ENCODE data around the gene CADM2.

CADM2 gene

GRCh38 chr3:84961521-84962255 is 2.9 kb downstream of the CADM2 start:
- Histone ChIP-seq H3K4me3 (ENCODE audit: low read depth in 1 of 5, low read length in 5 of 5) (peak overlapping the region in 4 of 5 donors; percentile 45 to 94 (median 88)), H3K9me3 (ENCODE audit: control insufficient read depth in 5 of 5, low read length in 5 of 5) (no peaks in the 10 kb centered on the region), H3K4me1 (ENCODE audit: control insufficient read depth in 5 of 5, insufficient read depth in 5 of 5, low read length in 5 of 5) (peaks cover 0 to 24% (median 17%) of the 10 kb centered on the region in 5 donors), H3K36me3 (ENCODE audit: control insufficient read depth in 5 of 5, insufficient read depth in 5 of 5, low read length in 5 of 5) (no peaks in the 10 kb centered on the region), H3K27me3 (ENCODE audit: control insufficient read depth in 5 of 5, insufficient read depth in 4 of 5, low read length in 5 of 5) (peaks cover 17 to 32% (median 27%) of the 10 kb centered on the region in 5 donors), H3K9ac (ENCODE audit: low read length in 5 of 5) (peak overlapping the region in 1 of 5 donors; percentile 54), H3K27ac (ENCODE audit: low read depth, low read length) (no peak overlapping the region)

- no peaks in the 10 kb centered on the region for H3K9me3 ChIP-seq (ENCODE audit: control insufficient read depth in 5 of 5, low read length in 5 of 5)
These were observed 3.6 kb downstream of the CADM2 start for GRCh38 chr3:84962415-84962814.

DNA sequence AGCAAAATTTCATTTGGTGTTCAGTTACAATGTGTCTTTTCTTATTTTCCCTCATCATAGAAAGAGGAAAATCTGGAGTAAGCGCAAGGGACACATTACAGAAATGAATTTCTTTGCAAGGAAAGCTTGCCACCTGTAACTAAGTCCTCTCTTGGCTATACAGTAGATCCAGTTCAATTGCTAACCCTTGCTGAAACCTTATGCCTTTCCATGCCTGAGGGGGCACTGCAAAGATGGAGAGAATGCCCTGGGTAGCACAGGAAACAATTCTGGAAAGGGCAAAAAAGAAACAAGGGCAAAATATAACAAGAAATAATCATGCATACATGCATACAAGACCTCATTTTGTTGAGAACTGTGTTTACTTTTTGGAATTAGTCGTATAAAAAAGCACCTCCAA is 4.3 kb downstream of the CADM2 start:
- H3K9me3 ChIP-seq (ENCODE audit: control insufficient read depth in 5 of 5, low read length in 5 of 5) = no peaks in the 10 kb centered on the region
- no peak overlapping the region for H3K9ac ChIP-seq (ENCODE audit: low read length in 5 of 5)
- peaks cover 0 to 24% (median 20%) of the 10 kb centered on the region in 5 donors for H3K4me1 ChIP-seq (ENCODE audit: control insufficient read depth in 5 of 5, insufficient read depth in 5 of 5, low read length in 5 of 5)
- no peak overlapping the region for H3K27ac ChIP-seq (ENCODE audit: low read depth, low read length)
- H3K4me3 ChIP-seq (ENCODE audit: low read depth in 1 of 5, low read length in 5 of 5) = no peak overlapping the region
- peaks cover 17 to 32% (median 27%) of the 10 kb centered on the region in 5 donors for H3K27me3 ChIP-seq (ENCODE audit: control insufficient read depth in 5 of 5, insufficient read depth in 4 of 5, low read length in 5 of 5)
- no peaks in the 10 kb centered on the region for H3K36me3 ChIP-seq (ENCODE audit: control insufficient read depth in 5 of 5, insufficient read depth in 5 of 5, low read length in 5 of 5)

More at GRCh38 chr3:84962415-84962814, 3.6 kb downstream of the CADM2 start:
- H3K9ac ChIP-seq (ENCODE audit: low read length in 5 of 5) = no peak overlapping the region
- peaks cover 0 to 24% (median 17%) of the 10 kb centered on the region in 5 donors for H3K4me1 ChIP-seq (ENCODE audit: control insufficient read depth in 5 of 5, insufficient read depth in 5 of 5, low read length in 5 of 5)
- peaks cover 17 to 32% (median 27%) of the 10 kb centered on the region in 5 donors for H3K27me3 ChIP-seq (ENCODE audit: control insufficient read depth in 5 of 5, insufficient read depth in 4 of 5, low read length in 5 of 5)
- H3K36me3 ChIP-seq (ENCODE audit: control insufficient read depth in 5 of 5, insufficient read depth in 5 of 5, low read length in 5 of 5) = no peaks in the 10 kb centered on the region
- H3K27ac ChIP-seq (ENCODE audit: low read depth, low read length) = no peak overlapping the region
- peak overlapping the region in 1 of 5 donors; percentile 84 for H3K4me3 ChIP-seq (ENCODE audit: low read depth in 1 of 5, low read length in 5 of 5)

- no peak overlapping the region for H3K4me3 ChIP-seq (ENCODE audit: low read depth in 1 of 5, low read length in 5 of 5)
- peaks cover 17 to 26% (median 21%) of the 10 kb centered on the region in 5 donors for H3K27me3 ChIP-seq (ENCODE audit: control insufficient read depth in 5 of 5, insufficient read depth in 4 of 5, low read length in 5 of 5)
- no peak overlapping the region for H3K27ac ChIP-seq (ENCODE audit: low read depth, low read length)
- no peaks in the 10 kb centered on the region for H3K9me3 ChIP-seq (ENCODE audit: control insufficient read depth in 5 of 5, low read length in 5 of 5)
- H3K9ac ChIP-seq (ENCODE audit: low read length in 5 of 5) = no peak overlapping the region
- H3K4me1 ChIP-seq (ENCODE audit: control insufficient read depth in 5 of 5, insufficient read depth in 5 of 5, low read length in 5 of 5) = peaks cover 0 to 9% (median 4%) of the 10 kb centered on the region in 5 donors
- no peaks in the 10 kb centered on the region for H3K36me3 ChIP-seq (ENCODE audit: control insufficient read depth in 5 of 5, insufficient read depth in 5 of 5, low read length in 5 of 5)
These were observed 6.4 kb downstream of the CADM2 start for GRCh38 chr3:84965141-84965540.

- Histone ChIP-seq H3K36me3 (ENCODE audit: control insufficient read depth in 5 of 5, insufficient read depth in 5 of 5, low read length in 5 of 5) (no peaks in the 10 kb centered on the region), H3K27ac (ENCODE audit: low read depth, low read length) (peak overlapping the region; percentile 8), H3K9ac (ENCODE audit: low read length in 5 of 5) (no peak overlapping the region), H3K27me3 (ENCODE audit: control insufficient read depth in 5 of 5, insufficient read depth in 4 of 5, low read length in 5 of 5) (peaks cover 0 to 4% (median 2%) of the 10 kb centered on the region in 5 donors), H3K4me3 (ENCODE audit: low read depth in 1 of 5, low read length in 5 of 5) (peak overlapping the region in 1 of 5 donors; percentile 3), H3K9me3 (ENCODE audit: control insufficient read depth in 5 of 5, low read length in 5 of 5) (no peaks in the 10 kb centered on the region), H3K4me1 (ENCODE audit: control insufficient read depth in 5 of 5, insufficient read depth in 5 of 5, low read length in 5 of 5) (peaks cover 0 to 7% (median 3%) of the 10 kb centered on the region in 5 donors)
These were observed 9.2 kb downstream of the CADM2 start for GRCh38 chr3:84967767-84968581.

DNA sequence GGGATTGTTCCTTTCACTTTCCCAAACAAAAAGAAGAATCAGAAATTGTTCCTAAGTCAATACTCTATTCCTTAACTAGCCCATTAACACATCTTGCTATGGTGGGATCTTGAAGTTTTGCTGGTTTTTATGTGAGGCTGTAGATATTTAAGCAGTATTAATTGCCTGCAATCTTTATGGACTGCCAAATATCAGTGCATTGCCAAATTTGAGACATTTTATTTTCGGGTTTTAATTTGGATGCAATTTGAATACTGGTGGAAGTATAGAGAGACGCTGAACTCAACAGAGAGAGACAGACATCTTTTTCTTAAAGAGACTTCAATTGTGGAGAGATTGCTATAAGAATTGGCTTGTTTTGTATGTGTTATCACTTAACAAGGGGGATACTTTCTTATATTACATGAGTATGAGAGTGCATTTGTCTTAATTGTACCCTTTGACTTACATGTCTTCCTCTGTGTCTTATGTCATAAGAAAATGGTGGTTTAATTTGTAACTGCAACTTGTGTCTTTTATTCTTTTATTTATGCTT is 10.0 kb downstream of the CADM2 start:
- Histone ChIP-seq H3K9ac (ENCODE audit: low read length in 5 of 5) (no peak overlapping the region), H3K4me3 (ENCODE audit: low read depth in 1 of 5, low read length in 5 of 5) (no peak overlapping the region)

GRCh38 chr3:84974347-84974746 is 15.6 kb downstream of the CADM2 start:
- Histone ChIP-seq H3K27ac (ENCODE audit: low read depth, low read length) (no peak overlapping the region), H3K27me3 (ENCODE audit: control insufficient read depth in 5 of 5, insufficient read depth in 4 of 5, low read length in 5 of 5) (no peaks in the 10 kb centered on the region), H3K36me3 (ENCODE audit: control insufficient read depth in 5 of 5, insufficient read depth in 5 of 5, low read length in 5 of 5) (no peaks in the 10 kb centered on the region)

More for the DNA sequence above, 10.0 kb downstream of the CADM2 start:
- Histone ChIP-seq H3K27me3 (ENCODE audit: control insufficient read depth in 5 of 5, insufficient read depth in 4 of 5, low read length in 5 of 5) (no peaks in the 10 kb centered on the region), H3K36me3 (ENCODE audit: control insufficient read depth in 5 of 5, insufficient read depth in 5 of 5, low read length in 5 of 5) (no peaks in the 10 kb centered on the region), H3K9me3 (ENCODE audit: control insufficient read depth in 5 of 5, low read length in 5 of 5) (no peaks in the 10 kb centered on the region), H3K27ac (ENCODE audit: low read depth, low read length) (peak overlapping the region; percentile 8), H3K4me1 (ENCODE audit: control insufficient read depth in 5 of 5, insufficient read depth in 5 of 5, low read length in 5 of 5) (peaks cover 0 to 7% (median 3%) of the 10 kb centered on the region in 5 donors)

DNA sequence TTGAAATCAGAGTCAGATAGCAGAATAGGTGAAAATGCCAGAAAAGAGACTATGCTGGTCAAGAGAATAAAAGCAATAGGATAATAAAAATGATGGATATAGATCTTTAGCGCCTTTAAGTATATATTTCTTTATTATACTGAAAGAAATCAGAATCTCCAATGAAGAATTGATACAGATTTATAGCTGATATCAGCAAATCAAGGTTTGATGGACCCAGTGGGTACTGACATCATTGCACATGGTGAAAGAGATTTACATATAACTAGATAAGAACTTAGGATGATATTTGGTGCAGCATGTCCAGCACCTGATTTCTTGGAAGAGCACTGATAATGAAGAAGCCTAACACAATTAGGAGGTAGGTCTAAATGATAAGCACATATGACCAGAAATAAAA is 18.2 kb downstream of the CADM2 start:
- Histone ChIP-seq H3K4me1 (ENCODE audit: control insufficient read depth in 5 of 5, insufficient read depth in 5 of 5, low read length in 5 of 5) (peaks cover 0 to 4% (median 0%) of the 10 kb centered on the region in 5 donors), H3K9ac (ENCODE audit: low read length in 5 of 5) (no peak overlapping the region), H3K27ac (ENCODE audit: low read depth, low read length) (no peak overlapping the region), H3K9me3 (ENCODE audit: control insufficient read depth in 5 of 5, low read length in 5 of 5) (no peaks in the 10 kb centered on the region), H3K4me3 (ENCODE audit: low read depth in 1 of 5, low read length in 5 of 5) (no peak overlapping the region), H3K36me3 (ENCODE audit: control insufficient read depth in 5 of 5, insufficient read depth in 5 of 5, low read length in 5 of 5) (no peaks in the 10 kb centered on the region), H3K27me3 (ENCODE audit: control insufficient read depth in 5 of 5, insufficient read depth in 4 of 5, low read length in 5 of 5) (no peaks in the 10 kb centered on the region)

More at GRCh38 chr3:84974347-84974746, 15.6 kb downstream of the CADM2 start:
- no peaks in the 10 kb centered on the region for H3K4me1 ChIP-seq (ENCODE audit: control insufficient read depth in 5 of 5, insufficient read depth in 5 of 5, low read length in 5 of 5)
- H3K4me3 ChIP-seq (ENCODE audit: low read depth in 1 of 5, low read length in 5 of 5) = no peak overlapping the region
- no peaks in the 10 kb centered on the region for H3K9me3 ChIP-seq (ENCODE audit: control insufficient read depth in 5 of 5, low read length in 5 of 5)
- no peak overlapping the region for H3K9ac ChIP-seq (ENCODE audit: low read length in 5 of 5)

DNA sequence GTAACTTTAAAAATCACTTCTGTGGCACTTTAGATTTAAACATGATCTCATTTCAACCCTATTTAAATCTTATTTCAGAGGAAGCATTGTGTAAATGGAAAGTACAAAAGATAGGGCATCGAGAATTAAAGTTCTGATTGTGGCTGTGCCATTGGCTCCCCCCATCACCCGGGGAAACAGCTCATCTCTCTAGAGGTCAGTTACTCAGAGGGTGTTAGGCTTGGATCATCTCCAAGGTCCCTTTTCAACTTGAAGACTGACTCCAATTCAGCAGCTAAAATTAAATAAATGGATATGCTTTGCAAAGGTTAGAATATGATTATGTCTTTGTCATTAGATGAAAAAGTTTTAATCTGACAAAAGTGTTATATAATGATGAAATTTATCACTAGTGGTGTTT is 20.1 kb downstream of the CADM2 start:
- no peak overlapping the region for H3K9ac ChIP-seq (ENCODE audit: low read length in 5 of 5)
- no peak overlapping the region for H3K27ac ChIP-seq (ENCODE audit: low read depth, low read length)
- no peaks in the 10 kb centered on the region for H3K9me3 ChIP-seq (ENCODE audit: control insufficient read depth in 5 of 5, low read length in 5 of 5)
- H3K27me3 ChIP-seq (ENCODE audit: control insufficient read depth in 5 of 5, insufficient read depth in 4 of 5, low read length in 5 of 5) = no peaks in the 10 kb centered on the region
- H3K4me1 ChIP-seq (ENCODE audit: control insufficient read depth in 5 of 5, insufficient read depth in 5 of 5, low read length in 5 of 5) = peaks cover 0 to 4% (median 0%) of the 10 kb centered on the region in 5 donors
- H3K4me3 ChIP-seq (ENCODE audit: low read depth in 1 of 5, low read length in 5 of 5) = no peak overlapping the region
- no peaks in the 10 kb centered on the region for H3K36me3 ChIP-seq (ENCODE audit: control insufficient read depth in 5 of 5, insufficient read depth in 5 of 5, low read length in 5 of 5)

Measured in subcutaneous abdominal adipose tissue (tissue), 5 donors.